SIG-M5 treated with dmso at 0.1 percent for 504 hours (cell line): ENCODE data around the gene ILK.

Source experiments
- DNase-seq: peaks from one replicate; lab custom pipeline; 2025; ENCODE audit not compliant: unreplicated experiment; lab: John Stamatoyannopoulos, UW

The ILK gene

GRCh38 chr11:6654281-6655019 is 50.9 kb downstream of the ILK start:
- DNase-seq: no peak

- DNase-seq: no peak
Observed at GRCh38 chr11:6655020-6655789, 51.6 kb downstream of the ILK start.

GRCh38 chr11:6655790-6656583 is 52.4 kb downstream of the ILK start, which contains the start of gene DCHS1:
Gene DCHS1, minus strand, starts transcription at chr11:6655809. Its CDS starts 14,196 bp downstream, at chr11:6641613.
- DNase-seq: no peak

GRCh38 chr11:6656584-6656915 is 53.0 kb downstream of the ILK start:
- DNase-seq: no peak

GRCh38 chr11:6656936-6657335 is 53.4 kb downstream of the ILK start:
- DNase-seq: no peak

- DNase-seq: no peak
Observed at GRCh38 chr11:6657346-6657745, 53.8 kb downstream of the ILK start.

GRCh38 chr11:6658647-6659046 is 55.1 kb downstream of the ILK start:
- DNase-seq: no peak
